ENCODE results near the gene ZFAND2B.

Gene ZFAND2B, protein sequence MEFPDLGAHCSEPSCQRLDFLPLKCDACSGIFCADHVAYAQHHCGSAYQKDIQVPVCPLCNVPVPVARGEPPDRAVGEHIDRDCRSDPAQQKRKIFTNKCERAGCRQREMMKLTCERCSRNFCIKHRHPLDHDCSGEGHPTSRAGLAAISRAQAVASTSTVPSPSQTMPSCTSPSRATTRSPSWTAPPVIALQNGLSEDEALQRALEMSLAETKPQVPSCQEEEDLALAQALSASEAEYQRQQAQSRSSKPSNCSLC

GRCh38 chr2:219206328-219207133 lies at the start of gene ZFAND2B:
Gene ZFAND2B (plus strand): TSS chr2:219206782. CDS start chr2:219206988, 206 bp downstream.
- FAIRE-seq (peak; percentile 76), DNase-seq (ENCODE audit: low spot score) (peak; percentile 99)

DNA sequence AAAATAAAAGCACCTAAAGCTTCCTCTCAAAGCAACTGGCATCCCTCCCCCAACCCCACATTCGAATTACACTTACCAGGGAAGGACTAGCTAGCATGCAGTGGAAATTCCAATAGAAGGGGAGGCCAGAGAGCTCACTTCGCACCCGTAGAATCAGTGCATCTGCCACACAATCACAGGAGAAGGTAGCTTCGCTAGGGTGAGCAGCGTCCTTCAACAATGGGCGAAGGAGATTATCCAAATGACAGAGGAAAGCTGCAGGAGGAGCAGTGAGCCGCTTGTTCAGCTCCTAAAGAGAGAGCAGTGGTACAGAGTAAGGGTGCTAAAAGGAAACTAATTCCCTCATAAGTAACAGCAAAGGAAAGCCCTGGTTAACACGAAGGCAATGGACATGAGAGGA lies 49.2 kb upstream of the ZFAND2B start:
- no peak for DNase-seq (ENCODE audit: low spot score)
- no peak for FAIRE-seq

DNA sequence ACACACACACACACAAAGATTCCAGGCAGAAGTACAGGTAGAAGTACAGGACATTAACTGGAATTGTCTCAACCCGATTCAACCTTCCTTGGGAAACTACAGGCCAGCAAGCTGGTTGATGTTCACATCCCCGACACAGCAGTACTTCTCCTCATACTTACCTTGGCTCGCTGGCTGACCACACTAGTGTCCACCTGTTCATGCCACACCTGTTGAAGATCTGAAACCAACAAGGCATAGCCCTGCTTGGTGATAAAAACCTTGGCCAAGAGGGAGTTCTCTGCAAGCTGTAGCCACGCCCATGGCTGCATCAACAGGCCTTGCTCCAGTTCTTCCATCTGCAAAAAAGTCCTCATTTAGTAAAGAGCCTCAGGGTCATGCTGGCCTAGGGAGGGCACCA lies 48.6 kb upstream of the ZFAND2B start:
- no peak for FAIRE-seq
- no peak for DNase-seq (ENCODE audit: low spot score)

DNA sequence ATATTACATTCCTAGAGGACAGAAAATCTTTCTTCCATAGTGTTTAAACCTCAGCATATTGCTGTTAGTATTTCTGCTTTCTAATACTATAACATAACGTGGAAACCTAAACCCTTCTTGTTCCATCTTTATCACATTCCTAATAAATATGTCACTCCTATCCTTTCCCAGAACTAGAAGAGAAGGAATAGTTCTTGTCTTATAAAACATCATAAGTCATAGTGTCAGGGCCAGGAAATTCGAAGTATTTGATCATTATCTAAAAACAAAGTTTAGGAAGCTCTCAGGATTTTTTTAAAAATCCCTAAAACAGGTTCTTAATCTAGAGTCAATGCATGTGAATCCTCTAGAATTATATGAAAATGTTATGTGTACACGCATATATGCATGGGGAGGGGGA lies 48.0 kb upstream of the ZFAND2B start:
- DNase-seq (ENCODE audit: low spot score) = no peak
- FAIRE-seq = no peak

DNA sequence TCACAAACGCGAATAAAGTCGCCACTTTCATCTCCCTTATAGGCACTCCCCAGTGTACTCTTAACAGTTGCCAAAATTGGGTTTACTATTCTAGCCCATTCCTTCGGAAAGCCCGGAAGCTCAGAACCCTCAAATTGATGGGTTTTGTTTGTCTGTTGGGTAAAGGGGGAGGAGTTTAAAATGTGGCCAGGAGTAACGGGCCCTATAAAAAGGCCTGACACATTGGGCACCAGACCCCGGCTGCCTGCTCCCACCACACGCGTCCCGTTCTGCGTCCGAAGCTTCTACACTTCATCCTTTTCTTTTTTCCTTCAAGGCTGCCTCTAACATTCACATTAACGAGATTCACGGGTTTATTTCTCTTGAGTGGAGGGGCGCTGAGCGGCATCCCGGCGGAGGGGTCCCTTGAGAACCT lies 46.8 kb upstream of the ZFAND2B start:
- FAIRE-seq (no peak), DNase-seq (ENCODE audit: low spot score) (no peak)

DNA sequence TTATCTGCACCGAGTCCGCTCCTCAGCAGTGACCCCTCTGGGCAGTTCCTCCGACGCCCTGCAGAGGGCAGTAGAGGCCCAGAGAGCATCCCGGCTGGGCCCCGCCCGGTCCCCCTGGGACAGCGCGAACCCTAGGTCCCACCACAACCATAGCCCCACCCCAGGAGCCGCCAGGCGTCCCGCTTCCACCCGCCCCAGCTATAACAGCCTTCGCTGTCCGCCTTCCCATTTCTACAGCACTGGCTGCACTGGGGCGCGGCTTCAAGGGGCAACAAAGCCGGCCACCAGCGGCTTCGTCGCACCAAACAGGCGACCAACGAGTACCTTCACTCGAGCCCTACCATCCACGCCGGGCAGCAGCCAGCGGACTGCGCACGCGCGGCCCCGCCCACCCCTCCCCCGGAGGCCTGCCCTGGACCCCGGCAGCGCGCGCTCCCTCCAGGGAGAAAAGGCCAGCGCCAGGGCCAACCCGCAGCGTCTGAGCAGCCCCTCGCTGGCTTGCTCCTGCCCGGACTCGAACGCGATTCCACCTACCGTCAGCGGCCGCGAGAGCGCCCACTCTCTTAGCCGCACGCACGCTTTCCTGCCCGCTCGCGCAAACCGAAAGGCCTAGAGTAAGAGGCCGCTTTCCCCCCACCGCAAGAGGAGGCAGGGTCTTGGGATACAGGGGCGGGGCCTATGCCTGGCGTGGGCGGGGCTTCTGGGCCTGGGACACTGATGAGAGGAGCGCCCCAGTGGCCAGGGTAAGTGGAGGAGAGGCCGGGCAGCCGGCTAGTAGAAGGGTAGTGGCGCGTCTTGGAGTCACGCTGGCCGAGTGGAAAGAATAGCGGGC lies 46.2 kb upstream of the ZFAND2B start, which contains the start of gene NHEJ1:
Gene NHEJ1, minus strand, starts transcription at position 630 of the 832 bp plus-strand sequence. CDS start 2,453 bp downstream, outside the sequence.
- peak; percentile 80 for FAIRE-seq

GRCh38 chr2:219161097-219161496 lies 45.5 kb upstream of the ZFAND2B start:
- DNase-seq (ENCODE audit: low spot score) (no peak), FAIRE-seq (no peak)

More for the DNA sequence above, 46.2 kb upstream of the ZFAND2B start, which contains the start of gene NHEJ1:
- peak; percentile 97 for DNase-seq (ENCODE audit: low spot score)

- FAIRE-seq = no peak
- DNase-seq (ENCODE audit: low spot score) = no peak
These were observed 43.4 kb upstream of the ZFAND2B start for GRCh38 chr2:219163156-219163555.

GRCh38 chr2:219165058-219165911 lies 41.3 kb upstream of the ZFAND2B start:
- FAIRE-seq (no peak), DNase-seq (ENCODE audit: low spot score) (no peak)

DNA sequence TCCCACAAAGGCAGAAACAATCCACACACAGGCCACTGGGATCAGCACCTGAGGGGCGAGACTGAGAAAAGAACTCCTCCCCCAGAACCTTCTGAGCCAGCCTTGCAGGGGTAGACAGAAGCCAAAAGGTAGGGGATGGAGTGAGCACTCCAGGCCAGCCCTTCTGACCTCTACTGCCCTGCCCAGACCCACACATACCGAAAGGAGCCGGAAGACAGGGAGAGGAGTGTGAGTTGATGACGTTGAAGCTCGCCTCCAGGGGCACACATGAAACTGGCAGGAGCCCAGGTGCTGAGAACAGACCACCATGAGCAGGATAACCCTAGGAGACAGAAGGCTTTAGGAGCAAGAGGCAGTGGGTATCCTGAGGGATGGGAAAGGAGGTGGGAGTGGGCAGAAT lies 38.6 kb upstream of the ZFAND2B start:
- DNase-seq (ENCODE audit: low spot score) = no peak
- no peak for FAIRE-seq

DNA sequence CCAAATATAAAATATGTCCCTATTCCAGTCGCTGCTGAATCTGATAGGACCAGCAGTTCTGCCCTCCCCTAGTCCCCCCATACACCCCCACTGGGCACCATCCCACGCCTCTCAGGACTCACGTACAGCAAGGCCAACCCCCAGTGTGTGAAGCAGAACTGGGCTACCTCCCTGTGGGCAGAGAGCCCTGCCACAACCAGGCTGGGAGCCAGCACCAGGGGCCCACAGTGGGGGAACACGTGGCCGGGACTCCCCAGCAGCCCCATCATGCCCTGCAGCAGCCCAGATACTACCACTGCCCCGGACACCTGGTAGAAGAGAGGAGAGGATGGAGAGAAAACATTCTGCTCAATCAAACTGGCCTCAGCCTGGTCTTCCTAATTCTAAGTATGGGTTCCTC lies 38.1 kb upstream of the ZFAND2B start:
- FAIRE-seq (no peak), DNase-seq (ENCODE audit: low spot score) (no peak)

GRCh38 chr2:219168932-219169331 lies 37.6 kb upstream of the ZFAND2B start:
- DNase-seq (ENCODE audit: low spot score) (no peak), FAIRE-seq (no peak)

DNA sequence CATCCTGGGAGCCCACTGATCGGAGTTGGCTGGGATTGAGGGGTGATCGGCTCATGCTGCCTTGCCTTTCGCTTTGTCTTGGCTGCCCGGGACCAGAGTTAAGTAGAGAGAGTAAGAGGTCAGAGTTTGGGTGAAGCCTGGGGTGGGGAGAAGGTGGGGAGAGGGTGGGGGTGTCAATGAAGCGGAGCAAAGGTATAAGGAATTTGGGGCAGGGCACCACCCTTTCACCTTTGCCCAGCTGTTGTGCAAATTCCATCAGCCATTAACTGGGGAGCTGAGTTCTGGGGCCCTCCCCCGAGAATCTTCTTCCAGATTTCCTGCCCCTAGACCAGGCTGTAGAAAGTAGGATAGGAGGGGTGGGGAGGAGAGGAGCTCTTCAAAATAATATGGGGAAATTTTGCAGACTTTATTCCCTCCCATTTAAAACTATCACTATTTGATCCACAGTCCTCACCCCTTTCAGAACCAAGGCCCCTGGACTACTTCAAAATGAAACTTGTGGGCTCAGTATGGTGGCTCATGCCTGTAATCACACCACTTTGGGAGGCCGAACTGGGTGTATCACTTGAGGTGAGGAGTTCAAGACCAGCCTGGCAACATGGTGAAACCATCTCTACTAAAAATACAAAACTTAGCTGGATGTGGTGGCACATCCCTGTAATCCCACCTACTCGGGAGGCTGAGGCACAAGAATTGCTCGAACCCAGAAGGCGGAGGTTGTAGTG lies 36.5 kb upstream of the ZFAND2B start, which contains the start of gene SLC23A3:
Gene SLC23A3, minus strand, starts transcription at position 100 of the 725 bp plus-strand sequence. Its CDS starts 45 bp downstream, at position 55.
- no peak for FAIRE-seq
- DNase-seq (ENCODE audit: low spot score) = no peak

DNA sequence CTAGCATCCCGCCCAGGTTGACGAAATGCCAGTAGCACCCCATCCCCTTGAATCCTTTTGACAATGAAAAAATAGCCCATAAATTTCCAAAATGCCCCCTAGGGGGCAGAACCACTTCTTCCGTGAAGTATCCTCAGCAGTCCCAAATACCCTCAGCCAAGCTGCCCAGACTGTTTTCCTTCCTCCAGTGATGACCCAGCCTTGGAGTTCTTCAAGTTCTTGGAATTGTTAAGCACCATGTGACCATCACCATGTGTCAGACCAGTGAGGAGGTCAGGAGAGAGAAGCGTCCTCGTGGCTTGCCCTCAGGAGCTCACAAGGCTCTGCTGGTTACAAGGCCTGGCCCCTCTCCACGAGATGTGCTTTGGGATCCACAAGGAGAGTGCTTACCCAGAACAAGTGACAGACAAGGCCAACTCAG lies 35.3 kb upstream of the ZFAND2B start:
- peak; percentile 39 for DNase-seq (ENCODE audit: low spot score)

DNA sequence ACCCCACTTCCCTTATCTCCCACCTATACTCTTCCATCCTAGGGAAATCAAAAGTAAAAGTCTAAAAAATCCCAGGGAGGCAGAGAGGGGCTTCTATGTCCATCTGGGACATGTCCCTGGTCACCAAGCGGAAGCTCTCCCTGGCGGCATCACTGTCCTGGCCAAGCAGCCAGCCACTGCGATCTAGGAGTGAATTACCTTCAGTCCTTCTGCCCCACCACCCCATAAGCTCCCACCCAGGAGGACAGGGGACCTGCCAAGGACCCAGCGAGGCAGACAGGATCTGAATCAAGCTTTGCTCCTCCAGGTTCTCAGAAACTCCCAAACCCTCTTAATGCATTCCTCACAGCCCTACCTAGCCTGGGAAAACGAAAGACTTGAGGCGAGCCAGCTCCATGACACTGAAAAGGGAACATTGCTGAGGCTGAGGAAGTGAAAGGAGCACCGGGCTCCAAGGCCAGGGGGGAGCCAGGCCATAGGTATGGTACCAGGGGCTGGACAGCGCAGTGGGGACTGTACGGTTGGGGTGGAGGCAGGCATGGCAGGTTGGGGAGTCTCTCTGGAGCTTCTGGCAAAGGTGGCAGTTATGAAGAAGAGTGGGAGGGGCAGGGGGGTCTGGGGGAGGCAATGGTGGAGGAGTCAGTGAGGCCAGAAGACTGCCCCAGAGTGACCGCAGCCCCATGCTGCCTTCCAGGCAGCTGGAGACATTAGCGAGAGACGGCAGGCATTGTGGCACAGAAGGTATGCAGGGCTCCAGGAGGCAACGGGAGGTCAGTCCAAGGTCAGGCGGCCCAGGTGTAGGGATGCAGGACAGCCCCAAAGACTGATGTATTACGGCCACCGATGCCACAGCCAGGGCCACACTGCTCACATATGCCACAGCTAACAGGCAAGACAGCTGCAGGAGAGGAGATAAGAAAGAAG lies 34.1 kb upstream of the ZFAND2B start:
- DNase-seq (ENCODE audit: low spot score) (no peak), FAIRE-seq (no peak)

More for the DNA sequence above, 35.3 kb upstream of the ZFAND2B start:
- FAIRE-seq = no peak

DNA sequence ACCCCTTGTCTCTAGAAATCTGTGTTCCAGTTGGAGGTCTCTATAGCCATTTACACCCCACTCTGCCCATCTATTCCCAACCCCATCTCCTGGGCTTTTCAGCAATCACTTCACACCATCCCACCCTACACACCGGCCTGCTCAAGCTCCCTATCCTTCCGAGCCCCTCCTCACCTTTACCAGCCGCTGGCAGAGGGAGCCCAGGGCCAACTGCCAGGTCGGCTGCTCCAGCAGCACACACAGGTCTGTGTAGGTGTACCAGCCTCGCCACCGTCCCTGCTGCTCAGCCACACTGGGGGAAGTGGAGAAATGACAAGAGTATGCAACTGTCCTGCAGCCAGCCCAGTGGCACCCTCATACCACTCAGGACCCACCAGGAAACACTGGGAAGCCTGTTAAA lies 33.4 kb upstream of the ZFAND2B start:
- no peak for DNase-seq (ENCODE audit: low spot score)
- no peak for FAIRE-seq

- no peak for DNase-seq (ENCODE audit: low spot score)
- no peak for FAIRE-seq
These were observed 32.4 kb upstream of the ZFAND2B start for GRCh38 chr2:219174146-219174545.

- FAIRE-seq = no peak
- DNase-seq (ENCODE audit: low spot score) = no peak
These were observed 31.8 kb upstream of the ZFAND2B start for GRCh38 chr2:219174801-219175200.

GRCh38 chr2:219175486-219175885 lies 31.1 kb upstream of the ZFAND2B start:
- FAIRE-seq (no peak), DNase-seq (ENCODE audit: low spot score) (no peak)

Measured in urothelium cell line (cell line).